Sigmoid colon (tissue), 4 donors: ENCODE measurements around the gene COL4A6.

Source experiments
- EP300 ChIP-seq, 4 donors: sonication (generic); formaldehyde crosslinking; IDR thresholded peaks; one replicate each; pipeline ENCODE4 v1.6.1; 2017; ENCODE audit warnings: antibody characterized with exemption in 4 of 4
- TF ChIP-seq, protein P1 (sequence below), 4 experiments: fragments of 450-650 bp in 3 of 4; fragments of 200-600 bp in 1 of 4; IDR thresholded peaks; one replicate each; pipeline ENCODE4 v1.5.1; 2016 to 2019; ENCODE audit warnings: antibody characterized with exemption in 4 of 4, mild to moderate bottlenecking in 3 of 4, moderate library complexity in 2 of 4

DNA sequence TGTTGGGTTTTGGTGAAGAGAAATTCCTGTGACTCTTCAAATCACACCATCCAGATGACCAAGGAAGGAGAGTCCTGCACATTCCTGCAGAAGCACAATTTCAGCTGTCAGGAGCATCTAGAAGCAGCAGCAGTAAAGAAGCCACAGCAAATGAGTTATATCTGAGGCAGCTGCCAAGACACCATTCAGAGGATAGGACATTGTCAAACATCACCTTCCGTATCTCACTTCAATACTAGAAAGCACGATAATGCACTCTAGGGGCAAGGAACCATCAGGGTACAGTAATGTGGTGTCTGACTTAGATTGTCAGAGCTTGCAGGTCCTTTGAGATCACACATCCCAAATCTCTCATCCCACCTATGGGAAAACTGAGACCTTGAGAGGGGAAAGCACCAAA lies 134.5 kb downstream of the COL4A6 start:
- TF ChIP-seq, protein P1, sequence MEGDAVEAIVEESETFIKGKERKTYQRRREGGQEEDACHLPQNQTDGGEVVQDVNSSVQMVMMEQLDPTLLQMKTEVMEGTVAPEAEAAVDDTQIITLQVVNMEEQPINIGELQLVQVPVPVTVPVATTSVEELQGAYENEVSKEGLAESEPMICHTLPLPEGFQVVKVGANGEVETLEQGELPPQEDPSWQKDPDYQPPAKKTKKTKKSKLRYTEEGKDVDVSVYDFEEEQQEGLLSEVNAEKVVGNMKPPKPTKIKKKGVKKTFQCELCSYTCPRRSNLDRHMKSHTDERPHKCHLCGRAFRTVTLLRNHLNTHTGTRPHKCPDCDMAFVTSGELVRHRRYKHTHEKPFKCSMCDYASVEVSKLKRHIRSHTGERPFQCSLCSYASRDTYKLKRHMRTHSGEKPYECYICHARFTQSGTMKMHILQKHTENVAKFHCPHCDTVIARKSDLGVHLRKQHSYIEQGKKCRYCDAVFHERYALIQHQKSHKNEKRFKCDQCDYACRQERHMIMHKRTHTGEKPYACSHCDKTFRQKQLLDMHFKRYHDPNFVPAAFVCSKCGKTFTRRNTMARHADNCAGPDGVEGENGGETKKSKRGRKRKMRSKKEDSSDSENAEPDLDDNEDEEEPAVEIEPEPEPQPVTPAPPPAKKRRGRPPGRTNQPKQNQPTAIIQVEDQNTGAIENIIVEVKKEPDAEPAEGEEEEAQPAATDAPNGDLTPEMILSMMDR (IDR thresholded peaks at IDR 0.05), result no peak
- TF ChIP-seq EP300 (IDR thresholded peaks at IDR 0.05), result no peak
